ENCODE measurements around the gene B4GALT1.

GRCh38 chr9:33129251-33129885 is 37.8 kb downstream of the B4GALT1 start:
- no peak for TF ChIP-seq CTCF (IDR thresholded peaks at IDR 0.05)
- no peak for TF ChIP-seq POLR2A (IDR thresholded peaks at IDR 0.05)

All from thyroid gland (tissue), 4 donors.